ENCODE results near the gene JADE1.

DNA sequence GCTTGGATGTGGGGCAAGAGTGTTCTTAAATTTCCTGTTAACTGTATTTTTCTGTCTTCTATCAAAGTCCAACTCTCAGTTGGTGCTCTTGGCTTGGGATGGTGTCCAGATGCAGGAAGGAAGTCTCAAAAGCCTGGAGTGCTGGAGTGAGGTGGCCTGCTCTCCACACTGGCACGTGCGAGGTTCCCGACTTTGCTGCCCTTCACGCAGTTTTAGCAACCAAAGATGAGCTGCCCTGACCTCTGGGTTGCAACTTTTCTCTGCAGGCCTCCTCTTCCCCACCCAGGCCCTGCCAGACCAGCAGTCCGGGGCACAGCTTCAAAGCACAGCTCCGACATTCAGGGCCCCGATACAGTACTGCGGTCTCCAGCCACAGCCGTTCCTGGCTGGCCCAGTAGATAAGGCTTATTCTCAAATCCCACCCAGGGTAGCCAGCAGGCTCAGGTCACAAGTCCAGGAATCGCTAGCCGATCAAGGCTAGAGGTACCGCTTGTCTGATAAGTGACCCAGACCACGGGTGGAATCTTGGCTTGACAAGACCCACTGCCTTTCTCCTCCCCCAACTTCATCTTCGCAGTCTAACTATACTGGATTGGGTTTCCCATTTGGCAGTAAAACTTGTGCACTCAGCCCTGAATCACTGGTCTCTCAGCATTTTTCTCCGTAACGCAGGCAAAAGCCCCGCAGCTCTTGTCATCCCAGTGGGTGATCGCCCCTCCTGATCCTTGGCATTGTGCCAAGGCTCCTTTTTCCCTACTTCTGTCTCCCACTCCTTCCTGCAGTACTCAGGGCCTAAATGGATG lies 21.8 kb upstream of the JADE1 start:
- TF ChIP-seq ZNF274 (IDR thresholded peaks at IDR 0.05; ENCODE audit: borderline replicate concordance, low read depth, low read length) (no peak), GABPB2 (CRISPR knock-in tag; conservative IDR thresholded peaks at IDR 0.05) (no peak), BRCA1 (IDR thresholded peaks at IDR 0.05) (no peak), BRCA1 (CRISPR knock-in tag; IDR thresholded peaks at IDR 0.05) (no peak), NR1H2 (CRISPR knock-in tag; IDR thresholded peaks at IDR 0.05) (no peak), SP1 (CRISPR knock-in tag; IDR thresholded peaks at IDR 0.05) (0 out of 2 replicates have a peak, but pooled peaks have one; percentile 29), SP2 (IDR thresholded peaks at IDR 0.05; ENCODE audit: extremely low read depth, low read depth, low read length, poor library complexity, severe bottlenecking) (no peak), CBFB (CRISPR knock-in tag; IDR thresholded peaks at IDR 0.05) (peak; percentile 81; the same call in 1 of the 2 replicates), L3MBTL2 (IDR thresholded peaks at IDR 0.05) (peak; percentile 70), EGR1 (conservative IDR thresholded peaks at IDR 0.05) (no peak), POLR2A (conservative IDR thresholded peaks at IDR 0.05) (no peak), ATF3 (IDR thresholded peaks at IDR 0.05) (no peak), ATF3 (CRISPR knock-in tag; conservative IDR thresholded peaks at IDR 0.05) (no peak), TEAD2 (tag; IDR thresholded peaks at IDR 0.05) (no peak), ATF2 (CRISPR knock-in tag; IDR thresholded peaks at IDR 0.05) (no peak), ZEB2 (IDR thresholded peaks at IDR 0.05) (no peak)

Measured in K562 (cell line).